OCI-LY7 (cell line): ENCODE data around the gene INSIG1.

Source experiments
- CTCF ChIP-seq: fragments of 200-600 bp; sonication (generic); conservative IDR thresholded peaks from 2 replicates; pipeline ENCODE4 v1.5.1; 2014; ENCODE audit warnings: mild to moderate bottlenecking, antibody characterized with exemption, low read length, moderate library complexity, mixed read lengths
- EZH2phosphoT487 ChIP-seq: fragments of 200-600 bp; sonication (generic); IDR thresholded peaks from 2 replicates; pipeline ENCODE4 v1.6.1; 2018; ENCODE audit warnings: low read depth, borderline replicate concordance, mild to moderate bottlenecking, mixed run types, antibody characterized with exemption, low read length, moderate library complexity, mixed read lengths

DNA sequence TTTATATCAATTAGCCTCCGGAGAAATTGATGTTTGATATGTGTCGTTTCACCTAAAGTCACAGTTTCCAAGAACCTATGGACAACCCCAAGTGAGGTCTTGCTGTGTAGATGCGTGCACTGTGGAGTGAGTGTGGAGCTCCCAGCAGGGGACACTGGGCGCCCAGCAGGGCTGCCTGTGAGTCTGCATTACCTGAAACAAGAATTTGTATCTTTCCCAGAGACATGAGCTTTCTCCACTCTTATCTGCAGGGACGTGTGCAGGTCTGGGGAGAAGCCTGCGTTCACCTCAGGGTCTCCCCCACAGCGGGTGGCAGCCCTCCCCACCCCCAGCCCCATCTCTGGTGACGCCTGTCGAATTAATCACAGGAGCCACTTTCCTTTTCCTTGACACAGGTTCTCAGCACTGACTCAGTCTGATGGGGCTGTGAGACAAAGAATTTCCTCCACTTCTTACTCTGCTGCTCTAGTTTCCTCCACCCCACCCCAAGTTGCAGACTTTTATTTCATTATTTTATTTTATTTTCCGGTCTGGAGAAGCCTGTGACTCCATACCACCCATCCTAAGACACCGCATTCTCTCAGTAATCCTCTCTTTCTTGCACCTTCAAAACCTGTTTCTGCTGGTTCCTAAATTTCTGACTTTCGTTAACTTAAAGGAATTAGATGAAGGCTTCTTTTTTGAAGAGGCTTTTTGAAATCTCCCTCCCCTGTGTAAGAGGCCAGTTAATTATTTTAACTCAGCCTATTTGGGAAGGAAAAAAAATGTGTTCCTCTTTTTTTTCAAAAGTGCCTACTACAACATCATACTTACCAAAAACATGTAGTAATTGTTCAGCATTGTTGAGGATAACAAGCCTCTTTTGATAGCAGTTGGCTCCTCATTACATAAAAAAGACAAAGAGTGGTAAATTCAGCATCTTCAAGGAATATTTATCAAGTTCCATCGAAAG lies 17.0 kb upstream of the INSIG1 start:
- TF ChIP-seq CTCF (no peak), EZH2phosphoT487 (no peak)
